Stimulated activated naive CD4-positive, alpha-beta T cell treated with Interleukin-2 at 50 U/mL for 16 hours (primary cell): ENCODE data around the gene UGT1A6.

Experiments used
- DNase-seq: peaks from one replicate; lab custom pipeline; 2025; lab: John Stamatoyannopoulos, UW

The UGT1A6 gene

GRCh38 chr2:233768076-233768475 lies 75.4 kb downstream of the UGT1A6 start:
- DNase-seq, result no peak

DNA sequence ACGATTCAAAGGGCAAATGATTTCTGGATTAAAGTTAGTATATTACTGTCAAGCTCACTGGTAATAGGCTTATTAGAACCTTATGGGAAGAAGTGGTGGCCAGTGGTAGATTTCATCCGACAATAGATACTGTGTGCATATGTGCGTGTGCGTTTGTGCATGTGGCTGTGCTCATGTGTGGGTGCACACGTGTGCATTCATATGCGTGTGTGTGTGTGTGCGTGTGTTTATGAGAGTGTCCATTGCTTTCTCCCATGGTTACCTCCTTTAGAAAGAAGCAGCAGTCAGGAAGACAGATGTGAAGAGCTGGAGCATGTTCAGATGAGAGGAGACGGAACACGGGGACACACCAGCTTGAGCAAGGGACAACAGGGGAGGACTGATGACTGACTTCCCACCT lies 76.6 kb downstream of the UGT1A6 start:
- DNase-seq, result no peak

- no peak for DNase-seq
Observed at GRCh38 chr2:233772153-233772552, 79.5 kb downstream of the UGT1A6 start.

- no peak for DNase-seq
Observed at GRCh38 chr2:233772583-233772982, 79.9 kb downstream of the UGT1A6 start.

DNA sequence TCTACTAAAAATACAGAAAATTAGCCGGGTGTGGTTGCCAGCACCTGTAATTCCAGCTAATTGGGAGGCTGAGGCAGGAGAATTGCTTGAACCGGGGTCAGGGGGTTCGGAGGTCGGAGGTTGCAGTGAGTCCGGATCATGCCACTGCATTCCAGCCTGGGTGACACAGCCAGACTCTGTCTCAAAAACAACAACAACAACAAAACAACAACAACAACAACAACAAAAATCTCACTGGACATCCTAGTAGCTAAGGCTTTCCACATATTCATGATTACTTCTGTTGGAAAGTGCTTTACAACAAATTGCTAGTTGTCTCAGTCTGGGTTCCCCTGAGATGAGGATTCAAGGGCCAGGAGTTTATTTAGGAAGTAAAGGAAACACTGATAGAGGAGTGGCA lies 81.2 kb downstream of the UGT1A6 start:
- DNase-seq, result no peak

- no peak for DNase-seq
Observed at GRCh38 chr2:233775414-233775813, 82.7 kb downstream of the UGT1A6 start.

DNA sequence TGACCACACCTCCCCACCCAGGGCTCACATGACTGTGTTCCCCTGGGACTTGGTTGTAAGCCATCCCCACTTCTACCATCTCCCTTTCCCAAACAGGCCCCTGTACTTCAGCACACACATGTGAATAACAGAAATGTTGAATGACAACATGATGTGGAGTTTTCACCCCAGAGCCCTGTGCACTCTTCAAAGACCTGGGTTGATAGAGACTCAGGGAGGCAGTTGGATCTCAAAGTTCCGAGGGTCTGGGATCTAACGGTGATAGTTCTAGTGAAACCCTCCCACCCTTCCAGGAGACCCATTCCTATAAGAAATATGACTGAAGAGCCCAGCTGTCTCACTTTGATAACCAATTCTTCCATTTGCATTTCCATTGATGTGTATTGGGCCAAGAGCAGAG lies 85.3 kb downstream of the UGT1A6 start, which contains the start of gene MROH2A:
Gene MROH2A, plus strand, starts transcription at position 301 of the 400 bp plus-strand sequence. CDS start 1,029 bp downstream, outside the sequence.
- no peak for DNase-seq

DNA sequence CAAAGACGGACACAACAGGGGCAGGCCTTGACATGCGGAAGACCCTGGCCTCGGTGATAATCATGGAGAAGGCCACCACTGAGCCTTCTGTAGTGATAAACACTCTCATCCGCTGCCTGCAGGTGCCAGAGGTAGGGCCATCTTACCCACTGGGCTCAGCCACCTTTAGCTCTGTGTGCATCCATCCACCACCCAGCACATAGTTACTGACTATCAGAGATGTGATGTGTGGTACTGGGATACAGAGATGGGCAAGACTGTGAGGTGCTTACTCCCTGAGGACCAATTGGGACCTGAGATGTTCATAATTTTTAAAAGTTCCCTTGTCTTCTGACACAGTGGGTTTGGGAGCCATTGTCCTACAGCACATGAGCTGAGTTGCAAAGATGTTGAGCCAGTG lies 87.0 kb downstream of the UGT1A6 start:
- no peak for DNase-seq

DNA sequence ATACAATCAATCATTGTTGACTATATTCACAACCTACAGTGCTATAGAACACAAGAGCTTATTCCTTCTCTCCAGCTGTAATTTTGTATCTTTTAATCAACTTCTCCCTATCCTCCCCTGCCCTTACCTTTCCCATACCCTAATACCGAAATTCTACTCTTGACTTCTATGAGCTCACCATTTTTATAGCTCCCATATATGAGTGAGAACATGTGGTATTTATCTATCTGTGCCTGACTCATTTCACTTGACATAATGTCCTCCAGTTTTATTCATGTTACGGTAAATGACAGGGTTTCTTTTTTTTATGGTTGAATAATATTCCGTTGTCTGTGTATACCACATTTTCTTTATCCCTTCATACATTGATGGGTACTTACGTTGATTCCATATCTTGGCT lies 88.1 kb downstream of the UGT1A6 start:
- DNase-seq, result no peak

GRCh38 chr2:233789554-233789953 lies 96.9 kb downstream of the UGT1A6 start:
- DNase-seq, result no peak

GRCh38 chr2:233791151-233791882 lies 98.6 kb downstream of the UGT1A6 start:
- DNase-seq, result no peak

DNA sequence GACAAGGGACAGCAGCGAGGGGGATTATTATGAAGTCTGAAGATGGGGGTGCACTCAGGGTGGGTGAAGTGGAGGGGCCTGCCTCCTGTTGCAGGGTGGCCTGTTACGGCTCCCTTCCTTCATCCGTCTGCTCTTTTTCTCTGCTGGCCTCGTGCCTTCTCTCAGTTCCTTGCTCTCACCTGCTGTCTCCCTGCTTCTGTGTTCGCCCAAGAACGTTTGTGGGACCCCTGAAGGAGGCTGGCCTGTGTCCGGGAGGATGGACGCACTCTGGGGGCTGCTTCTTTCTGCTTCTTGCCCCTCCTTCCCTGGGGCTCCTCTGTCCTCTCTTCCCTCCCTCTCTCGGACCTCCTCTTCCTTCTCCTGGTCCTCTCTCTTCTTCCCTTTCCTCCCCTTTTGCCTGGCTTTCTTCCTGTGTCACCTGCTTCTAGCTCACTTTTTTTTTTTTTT lies 99.2 kb downstream of the UGT1A6 start:
- DNase-seq, result no peak

DNA sequence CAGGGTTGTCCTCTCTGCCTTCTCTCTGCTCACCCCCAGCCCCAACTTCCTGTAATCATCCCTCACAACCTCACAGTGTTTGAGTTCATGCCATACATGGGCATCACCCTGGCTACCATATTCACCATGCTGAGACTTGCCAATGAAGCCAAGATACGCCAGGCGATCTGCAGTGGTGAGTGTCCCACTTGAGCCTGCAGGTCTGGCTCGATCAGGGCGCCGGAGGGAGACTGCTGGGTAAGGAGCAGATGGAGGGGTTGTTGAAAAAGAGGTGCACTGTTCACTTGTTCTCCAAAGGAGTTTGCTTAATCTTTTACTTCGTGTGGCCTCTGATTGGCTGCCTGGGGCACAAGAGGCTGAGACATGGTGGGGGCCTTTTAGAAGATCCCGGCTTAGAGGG lies 100.0 kb downstream of the UGT1A6 start:
- DNase-seq, result no peak

DNA sequence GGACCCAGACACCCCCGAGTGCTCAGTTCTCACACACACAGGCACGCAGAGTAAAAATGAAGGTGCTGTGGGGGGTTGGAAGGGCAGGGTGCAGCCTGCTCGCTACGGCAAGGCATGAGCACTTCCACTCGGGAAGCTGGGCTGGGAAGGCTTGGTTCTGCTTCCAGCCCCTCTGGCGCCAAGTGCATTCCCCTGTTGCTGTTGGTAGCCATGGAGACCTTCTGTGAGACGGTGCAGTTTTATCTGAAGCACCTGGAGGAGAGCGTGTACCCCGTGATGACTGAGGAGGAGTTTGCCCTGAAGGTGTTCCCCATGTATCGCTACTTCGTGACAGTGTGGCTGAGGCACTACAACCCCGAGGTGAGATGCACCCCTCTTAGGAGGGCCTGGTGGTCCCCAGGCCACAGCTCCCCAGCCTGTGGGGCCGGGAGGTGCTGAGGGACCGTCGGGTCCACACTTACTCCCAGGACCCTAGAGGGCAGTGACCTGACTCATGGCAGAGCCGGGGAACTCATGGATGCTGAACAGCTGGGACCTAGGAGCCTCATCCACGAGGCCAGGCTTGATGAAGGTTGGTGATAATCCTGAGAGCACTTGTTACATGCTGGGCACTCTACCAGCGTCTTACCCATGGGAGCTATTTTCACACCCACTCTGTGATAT lies 100.9 kb downstream of the UGT1A6 start:
- no peak for DNase-seq

GRCh38 chr2:233794128-233794658 lies 101.5 kb downstream of the UGT1A6 start:
- DNase-seq, result no peak

DNA sequence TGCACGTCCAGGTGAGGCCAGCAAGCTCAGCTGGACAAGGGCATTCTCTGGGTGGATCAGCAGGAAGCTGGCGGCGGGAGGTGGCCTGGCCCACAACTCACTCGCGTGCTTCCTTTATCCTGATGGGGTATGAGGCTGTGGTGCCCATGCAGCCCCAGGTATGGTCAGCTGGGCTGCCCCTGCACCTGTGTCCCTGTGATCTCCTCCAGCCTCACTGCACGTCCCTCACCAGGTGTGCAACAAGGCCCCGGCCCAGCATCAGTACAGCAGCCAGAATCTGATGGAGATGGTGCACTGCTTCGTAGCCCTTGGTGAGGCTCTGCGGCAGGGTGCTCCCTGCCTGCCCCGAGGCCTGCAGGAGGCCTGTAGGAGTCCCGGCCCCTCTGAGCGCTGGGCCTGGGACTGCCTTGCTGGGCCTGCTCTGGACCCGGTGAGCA lies 103.1 kb downstream of the UGT1A6 start:
- no peak for DNase-seq

DNA sequence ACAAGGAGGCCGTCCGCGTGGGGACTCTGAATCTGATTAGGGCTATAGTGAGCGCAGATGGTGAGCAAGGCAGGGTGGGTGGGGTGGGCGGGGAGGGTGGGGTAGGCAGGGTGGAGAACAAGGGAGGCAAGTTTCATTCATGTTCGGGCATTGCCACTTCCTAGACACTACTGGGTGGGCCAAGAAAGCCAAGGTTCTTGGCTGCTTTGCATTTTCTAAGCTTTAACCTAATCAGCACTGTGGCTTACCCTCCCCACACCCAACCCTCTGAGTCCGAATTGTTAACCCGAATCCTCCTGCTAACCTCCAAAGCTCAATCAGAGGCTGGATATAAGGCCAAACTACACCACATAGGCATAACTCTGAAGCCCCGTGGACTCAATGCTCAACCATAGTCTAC lies 103.6 kb downstream of the UGT1A6 start:
- no peak for DNase-seq

GRCh38 chr2:233798335-233799086 lies 105.8 kb downstream of the UGT1A6 start:
- no peak for DNase-seq

DNA sequence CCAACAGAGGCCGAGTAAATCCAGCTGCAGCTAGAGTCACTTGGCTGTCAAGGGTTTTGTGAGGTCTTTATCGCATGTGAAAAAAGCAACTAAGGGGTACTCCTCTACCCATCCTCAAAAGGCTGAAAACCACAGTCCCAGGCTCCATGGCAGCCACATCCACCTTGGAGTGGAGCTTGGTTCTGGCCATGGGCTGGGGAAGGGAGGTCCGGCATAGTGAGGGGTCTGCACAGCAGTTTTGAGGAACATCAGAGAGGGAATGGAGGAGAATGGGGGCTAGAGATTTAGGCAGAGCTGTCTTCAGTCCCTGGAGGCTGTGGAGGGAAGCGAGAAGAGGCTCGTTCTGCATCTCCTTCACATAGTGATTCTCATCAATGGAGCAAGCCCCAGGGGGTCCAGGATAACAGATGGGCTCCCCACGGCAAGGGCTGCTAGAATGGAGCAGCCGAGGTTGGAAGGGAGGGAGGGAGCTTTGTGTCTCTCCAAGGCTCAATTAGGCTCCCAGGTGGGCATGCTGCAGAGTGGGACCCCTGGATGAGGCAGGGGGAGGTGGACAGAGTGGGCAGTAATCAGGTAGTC lies 106.5 kb downstream of the UGT1A6 start:
- no peak for DNase-seq

- DNase-seq, result no peak
Observed at GRCh38 chr2:233799716-233800115, 107.0 kb downstream of the UGT1A6 start.

- no peak for DNase-seq
Observed at GRCh38 chr2:233800208-233800607, 107.5 kb downstream of the UGT1A6 start.
